HG03095 (cell line): Measurements from ENCODE around the gene MYRF.

Source experiments
- ATAC-seq: cut with Tn5 transposase; IDR thresholded peaks from one replicate; pipeline ENCODE4 v1.9.1; 2021; ENCODE audit warnings: moderate library complexity; ENCODE audit not compliant: unreplicated experiment

Gene MYRF

GRCh38 chr11:61756452-61757212 is 4.2 kb downstream of the MYRF start:
- ATAC-seq, result no peak

GRCh38 chr11:61757213-61757862 is 4.9 kb downstream of the MYRF start:
- no peak for ATAC-seq

- no peak for ATAC-seq
Measured at GRCh38 chr11:61760946-61761345, 8.5 kb downstream of the MYRF start.

DNA sequence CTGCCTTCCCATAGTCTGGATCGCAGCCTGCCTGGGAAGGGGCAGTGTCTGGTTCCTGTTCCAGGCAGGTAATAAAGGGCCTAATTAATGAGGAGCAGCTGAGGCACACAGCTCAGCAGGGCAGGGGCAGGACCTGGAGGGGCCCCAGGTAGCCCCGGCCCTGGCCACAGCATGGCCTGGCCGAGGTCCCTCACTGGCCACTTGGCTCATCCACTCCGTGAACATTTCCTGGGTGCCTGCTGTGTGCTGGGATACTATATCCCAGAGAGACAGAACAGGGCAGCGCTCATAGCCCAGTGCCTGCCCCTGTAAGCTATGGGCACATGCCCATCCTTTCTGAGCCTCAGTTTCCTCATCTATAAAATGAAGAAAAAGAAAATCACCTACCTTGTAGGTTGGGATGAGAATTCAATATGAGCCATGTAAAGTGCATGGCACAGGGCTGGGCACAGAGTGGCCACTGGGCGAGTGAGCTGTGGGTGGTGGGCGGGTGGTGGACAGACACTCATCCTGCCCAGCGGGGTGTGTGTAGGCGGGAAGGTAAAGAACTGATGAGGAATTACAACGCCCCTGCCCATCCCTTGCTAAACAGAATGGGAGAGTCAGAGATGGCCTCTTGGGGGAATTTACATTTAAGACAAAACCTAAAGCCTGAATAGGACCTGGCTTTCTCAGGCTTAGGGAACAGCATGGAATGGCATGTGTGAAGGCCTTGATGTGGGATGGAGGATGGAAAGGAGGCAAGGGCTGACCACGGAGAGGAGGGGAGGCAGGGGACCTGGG is 9.2 kb downstream of the MYRF start:
- no peak for ATAC-seq

DNA sequence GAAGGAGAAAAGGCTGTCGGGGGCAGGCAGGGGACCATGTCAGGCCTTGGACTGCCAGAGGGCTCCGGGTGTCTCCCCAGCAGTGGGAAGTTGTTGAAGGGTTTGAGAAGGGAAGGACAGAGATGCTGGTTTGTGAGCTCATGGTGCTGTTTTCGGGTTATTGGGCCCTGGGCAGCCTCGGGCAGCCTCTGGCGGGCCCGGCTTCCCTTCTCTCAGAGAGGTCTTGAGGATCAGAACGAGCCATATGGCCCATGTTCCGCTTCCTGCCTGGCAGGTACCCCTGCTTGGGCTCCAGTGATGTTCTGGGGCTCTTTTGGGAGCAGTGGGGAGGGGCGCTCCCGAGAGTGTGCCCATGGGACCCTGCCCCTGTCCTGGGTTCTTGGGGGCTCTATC is 9.8 kb downstream of the MYRF start:
- no peak for ATAC-seq

DNA sequence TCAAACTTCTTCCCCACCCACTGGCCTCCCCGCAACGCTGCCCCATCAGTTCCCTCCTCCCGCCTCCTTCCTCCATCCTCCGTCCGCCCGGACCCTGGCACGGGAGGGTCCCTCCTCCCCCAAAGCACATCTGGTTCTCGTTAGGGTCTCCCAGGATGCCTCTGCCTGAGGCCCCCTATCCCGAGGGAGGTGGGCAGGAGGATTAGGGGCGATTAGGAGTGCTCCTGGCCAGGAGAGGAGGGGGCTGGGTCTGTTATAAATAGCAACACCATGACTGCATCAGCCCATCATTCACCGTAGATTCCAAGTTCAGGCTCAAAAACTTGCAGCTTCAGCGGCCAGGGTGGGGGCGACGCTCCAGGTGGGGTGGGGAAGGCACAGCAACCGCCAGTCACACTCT is 10.4 kb downstream of the MYRF start:
- no peak for ATAC-seq

DNA sequence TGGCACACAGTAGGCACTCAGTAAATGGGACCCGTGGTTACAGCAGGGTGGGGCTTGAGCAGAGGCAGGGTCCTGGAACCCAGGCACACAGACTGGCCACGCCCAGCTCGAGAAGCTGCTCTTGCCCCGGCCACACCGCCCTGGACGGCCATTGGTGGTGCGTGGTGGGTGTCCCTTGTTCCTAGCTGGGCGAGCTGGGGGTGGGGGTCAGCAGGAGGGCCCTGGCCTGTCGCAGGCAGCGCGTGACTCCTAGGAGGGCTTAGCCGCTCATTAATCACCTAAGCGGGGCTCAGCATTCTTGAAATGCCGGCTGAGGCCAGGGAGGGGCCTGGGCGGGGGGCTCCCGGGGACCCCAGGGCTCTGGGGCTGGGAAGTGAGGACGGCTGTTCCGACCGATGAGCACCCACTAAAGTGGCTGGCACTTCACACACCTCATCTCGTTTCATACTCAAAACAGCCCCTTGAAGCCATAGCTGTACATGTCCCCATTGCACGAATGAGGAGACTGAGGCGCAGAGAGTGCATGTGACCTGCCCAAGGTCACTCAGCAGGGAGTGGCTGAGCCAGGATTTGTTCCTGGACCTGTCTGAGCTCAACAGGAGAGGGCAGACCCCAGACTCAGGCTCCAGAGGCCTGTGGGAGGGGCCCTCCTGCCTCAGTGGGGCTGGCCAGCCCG is 11.6 kb downstream of the MYRF start:
- ATAC-seq, result no peak

GRCh38 chr11:61764606-61765260 is 12.3 kb downstream of the MYRF start:
- ATAC-seq, result no peak

- ATAC-seq, result no peak
Measured at GRCh38 chr11:61765550-61766253, 13.3 kb downstream of the MYRF start.

DNA sequence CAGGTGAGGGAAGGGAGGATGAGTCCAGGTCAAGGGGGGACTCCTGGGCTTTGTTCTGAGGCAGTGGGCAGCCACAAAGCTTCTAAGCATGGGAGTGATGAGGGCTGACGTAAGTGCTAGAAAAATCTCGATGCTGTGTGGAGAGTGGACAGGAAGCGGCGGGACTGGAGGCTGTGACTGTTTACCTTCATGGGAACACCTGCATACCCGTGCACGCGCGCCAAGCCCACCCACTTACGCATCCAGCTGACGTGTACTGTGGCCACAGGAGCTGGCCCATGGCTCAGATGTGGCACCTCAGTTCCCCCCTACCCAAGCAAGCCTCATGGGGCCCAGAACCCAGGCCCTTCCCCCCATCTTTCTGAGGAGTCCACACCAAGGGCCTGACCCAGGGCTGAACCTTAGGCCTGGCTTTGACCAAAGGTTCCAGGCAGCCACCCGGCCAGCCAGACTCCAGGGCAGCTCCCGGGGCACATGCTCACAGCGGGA is 14.0 kb downstream of the MYRF start:
- ATAC-seq, result no peak

- ATAC-seq, result no peak
Measured at GRCh38 chr11:61768376-61769076, 16.1 kb downstream of the MYRF start.

DNA sequence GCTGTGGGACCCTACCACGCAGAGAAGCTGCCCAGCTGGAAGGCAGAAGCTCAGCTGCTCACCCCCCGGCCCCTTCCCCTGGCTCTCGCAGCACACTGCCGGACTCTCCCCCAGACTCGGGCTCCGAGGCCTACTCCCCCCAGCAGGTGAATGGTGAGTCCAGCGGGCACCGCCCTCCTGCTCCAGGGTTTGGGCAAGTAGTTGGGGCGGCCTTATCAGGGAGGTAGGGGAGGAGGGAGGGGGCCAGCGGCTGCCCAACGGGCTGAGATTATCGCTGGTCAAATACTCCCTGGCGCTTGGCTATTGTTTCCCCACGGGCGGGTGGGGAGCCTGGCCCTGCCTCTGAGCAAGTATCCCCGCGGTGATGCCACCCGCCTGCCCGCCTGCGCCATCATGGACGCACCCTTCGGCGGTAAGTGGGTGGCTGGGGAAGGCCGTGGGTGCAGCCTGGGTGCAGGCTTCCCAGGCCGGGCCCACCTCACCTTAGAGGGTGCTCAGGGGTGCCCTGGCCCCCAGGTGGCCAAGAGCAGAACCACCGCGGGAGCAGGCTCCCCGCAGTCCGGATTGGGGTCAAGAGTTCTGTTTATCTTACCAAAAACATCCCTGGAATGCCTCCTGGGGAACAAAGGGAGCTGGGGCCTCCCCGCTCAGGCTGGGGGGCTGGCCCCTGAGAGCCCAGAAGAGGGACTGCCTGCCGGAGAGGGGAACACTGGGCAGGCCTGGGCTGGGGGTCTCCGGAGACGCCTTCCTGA is 16.9 kb downstream of the MYRF start:
- no peak for ATAC-seq

- no peak for ATAC-seq
Measured at GRCh38 chr11:61769946-61770683, 17.7 kb downstream of the MYRF start.

GRCh38 chr11:61771195-61771894 is 18.9 kb downstream of the MYRF start:
- no peak for ATAC-seq

GRCh38 chr11:61771985-61772455 is 19.6 kb downstream of the MYRF start:
- ATAC-seq, result no peak

- no peak for ATAC-seq
Measured at GRCh38 chr11:61773356-61773755, 20.9 kb downstream of the MYRF start.

- no peak for ATAC-seq
Measured at GRCh38 chr11:61773809-61774208, 21.4 kb downstream of the MYRF start.
